ENCODE data around the gene SUPT4H1.
A peak's percentile ranks its signal among the peaks of the same experiment; 100 is the strongest.

SUPT4H1 gene

DNA sequence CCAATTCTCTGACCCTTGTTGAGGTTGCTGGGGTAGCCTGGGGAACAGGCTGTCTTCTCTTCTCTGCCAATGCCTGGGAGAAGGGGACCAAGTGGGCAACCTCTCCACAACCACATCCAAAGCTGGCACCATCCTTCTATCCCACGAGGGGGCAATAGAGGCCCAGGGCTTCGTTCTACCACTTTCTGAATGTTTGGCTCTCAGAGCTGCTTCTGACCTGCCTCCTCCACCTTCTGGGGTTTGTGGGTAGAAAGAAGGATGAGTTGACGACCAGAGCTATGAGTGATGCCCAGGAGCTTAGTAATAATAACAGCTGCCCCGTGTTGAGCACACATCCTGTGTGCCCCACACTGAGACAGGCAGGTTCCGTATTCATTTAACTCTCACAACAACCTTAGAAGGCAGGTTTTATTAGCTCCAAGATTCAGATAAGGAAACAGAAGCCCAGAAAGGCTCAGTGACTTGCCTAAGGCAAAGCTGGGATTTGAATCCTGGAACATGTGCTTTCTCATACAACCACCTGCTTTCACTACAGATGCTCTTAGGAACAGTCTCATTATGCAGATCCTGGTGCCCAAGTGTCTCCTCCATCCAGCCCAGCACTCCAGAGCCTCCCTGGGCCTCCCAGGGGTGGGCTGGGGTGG, 34.5 kb downstream of the SUPT4H1 start:
- DNase-seq (ENCODE audit: low read depth): peak; percentile 64

DNA sequence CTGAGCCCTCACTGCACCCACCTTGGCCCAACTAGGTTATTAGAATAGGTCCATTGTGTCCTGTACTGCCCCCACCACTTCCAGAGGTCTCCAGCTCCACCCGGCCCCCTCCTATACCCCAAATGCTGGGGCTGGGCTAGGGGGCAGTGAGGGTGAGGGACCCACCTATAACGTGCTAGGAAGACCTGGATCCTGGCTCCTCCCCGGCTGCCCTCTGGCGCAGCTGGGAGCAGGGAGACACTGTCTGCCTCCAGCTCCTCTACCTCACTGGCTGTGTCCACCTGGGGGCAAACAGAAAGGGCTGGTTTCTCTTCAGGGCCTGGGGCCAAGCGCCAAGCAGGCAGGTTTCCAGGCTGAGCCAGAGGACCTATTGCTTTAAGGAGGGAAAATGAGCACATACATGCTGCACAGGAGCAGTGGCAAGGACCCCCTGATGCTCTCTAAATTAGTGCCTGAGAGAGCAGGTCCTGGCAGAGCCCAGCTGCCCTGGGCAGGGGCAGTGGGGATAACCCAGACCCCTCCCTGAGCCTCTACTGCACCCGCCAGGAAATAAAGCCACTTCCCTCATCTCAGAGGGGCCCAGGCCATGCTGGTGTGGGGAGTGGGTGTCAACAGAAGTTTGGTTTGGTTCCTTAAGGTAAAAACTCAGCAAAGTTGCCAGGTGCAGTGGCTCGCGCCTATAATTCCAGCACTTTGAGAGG, 35.6 kb downstream of the SUPT4H1 start:
- DNase-seq (ENCODE audit: low read depth): no peak

DNA sequence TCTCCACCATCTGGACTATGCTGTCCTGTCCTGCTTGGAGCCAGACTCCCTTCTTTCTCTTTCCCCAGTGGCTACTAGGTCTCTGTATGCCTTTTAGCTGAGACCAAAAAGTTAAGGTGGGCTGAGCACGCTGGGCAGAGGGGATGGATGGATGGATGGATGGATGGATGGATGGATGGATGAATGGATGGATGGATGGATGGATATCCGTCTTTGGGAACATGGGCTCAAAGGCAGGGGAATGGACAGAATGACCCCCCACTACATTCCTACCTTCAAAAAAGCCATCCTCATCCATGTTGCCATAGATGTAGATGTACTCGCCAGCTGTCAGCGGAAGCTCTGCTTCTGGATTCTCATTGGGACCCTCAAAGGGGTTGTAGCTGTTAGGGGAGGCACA, 36.3 kb downstream of the SUPT4H1 start:
- DNase-seq (ENCODE audit: low read depth): no peak

DNA sequence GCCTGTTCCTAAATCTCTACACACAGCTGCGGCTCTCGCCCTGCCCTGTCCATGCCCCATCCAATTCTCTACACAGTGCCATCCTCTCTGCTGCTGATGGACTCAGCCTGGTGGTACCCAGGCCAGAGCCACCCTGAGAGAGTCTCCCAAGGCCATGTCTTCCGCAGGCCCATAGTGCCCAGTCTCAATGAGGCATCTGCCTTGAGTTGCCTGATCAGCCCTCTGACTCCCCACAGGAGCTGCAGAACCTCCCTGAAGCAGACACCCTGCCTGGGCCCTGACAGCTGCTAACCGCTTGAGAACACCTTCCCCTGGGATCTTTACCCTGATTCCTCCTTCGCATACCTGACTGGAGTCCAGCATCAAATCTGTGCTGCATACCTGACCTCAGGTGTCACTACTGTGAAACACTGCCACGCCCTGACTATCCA, 36.7 kb downstream of the SUPT4H1 start:
- no peak for DNase-seq (ENCODE audit: low read depth)

DNA sequence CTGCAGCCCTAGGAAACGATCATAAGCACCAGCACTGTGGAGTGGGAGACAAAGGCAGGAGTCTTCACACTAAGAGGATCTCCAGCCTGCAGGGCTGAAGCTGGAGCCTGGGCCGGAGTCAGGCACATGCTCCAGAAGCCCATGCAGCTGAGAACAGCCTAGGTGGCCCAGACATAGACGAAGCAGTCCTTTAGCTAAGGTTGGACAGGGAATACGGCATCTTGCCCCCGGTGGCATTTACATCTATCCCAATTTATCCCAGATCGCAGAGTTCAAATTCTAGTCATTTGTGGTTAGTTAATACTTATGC, 37.3 kb downstream of the SUPT4H1 start:
- DNase-seq (ENCODE audit: low read depth): no peak

DNA sequence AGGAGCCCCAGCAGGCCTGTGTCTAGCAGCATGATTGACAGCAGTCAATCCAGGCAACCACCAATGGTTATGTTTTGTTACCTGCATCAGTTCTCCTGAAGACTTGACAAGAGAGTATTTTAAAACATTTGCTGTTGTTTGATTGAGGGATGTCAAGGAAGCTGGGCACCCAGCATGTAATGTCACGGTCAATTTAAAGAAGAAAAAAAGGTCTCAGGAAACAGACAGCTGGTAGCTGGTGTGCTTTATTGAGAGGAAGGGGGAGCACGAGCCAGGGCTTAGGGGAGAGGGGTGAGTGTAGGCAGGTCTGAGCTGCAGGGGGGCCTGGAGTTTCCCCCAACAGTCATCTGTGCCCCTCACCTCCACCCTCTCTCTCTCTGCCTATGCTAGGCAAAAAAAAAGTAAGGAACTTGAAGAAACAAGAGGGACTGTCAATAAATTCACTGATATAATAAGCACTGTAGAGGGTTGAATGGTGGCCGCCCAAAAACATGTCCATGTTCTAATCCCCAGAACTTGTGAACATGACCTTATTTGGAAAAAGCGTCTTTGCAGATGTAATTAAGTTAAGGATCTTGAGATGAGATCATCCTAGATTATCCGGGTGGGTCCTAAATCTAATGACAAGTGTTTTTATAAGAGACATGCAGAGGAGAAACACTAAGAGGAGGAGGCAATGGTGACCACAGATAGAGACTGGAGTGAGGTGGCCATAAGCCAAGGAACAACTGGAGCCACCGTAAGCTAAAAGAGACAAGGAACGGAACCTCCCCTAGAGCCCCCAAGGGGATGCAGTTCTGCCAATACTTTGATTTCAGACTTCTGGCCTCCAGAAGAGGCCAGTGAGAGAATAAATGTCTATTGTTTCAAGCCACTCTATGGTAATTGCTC, 37.9 kb downstream of the SUPT4H1 start:
- no peak for DNase-seq (ENCODE audit: low read depth)

DNA sequence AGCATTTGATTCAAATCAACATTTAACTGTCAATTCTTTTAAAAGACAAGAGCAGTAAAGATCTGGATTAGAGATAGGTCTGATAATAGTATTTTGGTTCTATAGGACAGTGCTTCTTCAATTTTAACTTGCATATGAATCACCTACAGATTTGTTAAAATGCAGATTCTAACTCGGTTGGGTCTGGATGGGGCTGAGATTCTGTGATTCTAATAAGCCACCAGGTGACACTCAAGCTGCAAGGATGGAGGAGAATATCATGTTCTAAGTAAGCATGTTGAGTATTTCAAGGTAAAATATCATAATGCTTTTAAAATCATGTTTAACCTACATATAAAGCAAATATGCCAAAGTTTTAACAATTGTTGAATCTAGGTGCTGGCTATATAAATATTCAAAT, 39.2 kb downstream of the SUPT4H1 start:
- DNase-seq (ENCODE audit: low read depth): no peak

DNA sequence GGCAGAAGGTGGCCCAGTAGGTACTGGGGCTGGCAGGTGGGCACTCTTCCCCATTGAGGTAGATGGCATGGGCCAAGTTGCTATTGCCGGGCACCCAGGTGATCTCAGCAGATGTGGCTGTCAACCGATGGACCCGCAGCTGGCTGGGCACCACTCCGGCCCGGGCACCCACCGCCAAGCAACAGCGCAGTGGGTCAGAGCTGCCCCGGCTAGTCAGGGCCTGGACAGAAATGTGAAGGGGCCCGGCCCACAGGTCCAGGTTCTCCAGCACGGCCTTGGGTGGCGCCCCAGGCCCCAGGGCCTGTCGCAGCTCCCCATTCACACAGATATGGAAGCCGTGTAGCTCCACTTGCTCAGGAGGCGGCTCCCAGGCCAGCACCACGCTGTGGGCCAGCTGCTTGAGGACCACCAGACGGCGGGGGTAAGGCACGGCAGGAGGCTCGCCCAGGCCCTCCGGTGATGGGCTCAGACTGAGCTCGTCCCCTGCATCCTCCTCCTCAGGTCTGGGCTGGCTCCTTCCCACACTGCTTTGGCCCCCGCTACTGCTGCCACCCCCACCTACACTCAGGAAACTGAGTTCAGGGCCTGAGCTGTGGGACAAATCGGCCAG, 39.9 kb downstream of the SUPT4H1 start:
- no peak for DNase-seq (ENCODE audit: low read depth)

DNA sequence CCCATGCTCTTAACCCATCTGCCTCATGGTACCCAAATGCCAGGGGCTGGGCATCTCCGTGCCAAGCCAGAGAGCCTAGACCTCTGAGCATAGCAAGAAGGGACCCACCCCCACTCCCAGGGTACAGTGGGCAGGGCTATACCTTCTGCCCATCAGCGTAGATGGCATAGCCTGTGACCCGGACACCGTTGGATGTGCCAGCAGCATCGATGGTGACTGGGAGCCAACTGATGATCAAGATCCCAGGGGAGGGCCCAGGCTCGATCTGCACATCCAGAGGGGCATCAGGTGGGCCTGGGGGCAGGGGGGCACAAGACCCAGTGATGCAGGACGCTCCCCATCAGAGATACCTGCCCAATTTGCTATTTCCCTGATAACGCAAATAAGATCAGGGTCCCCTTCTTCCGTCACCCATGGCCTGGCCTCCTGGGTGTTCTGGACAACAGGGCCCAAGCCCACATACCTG, 40.5 kb downstream of the SUPT4H1 start:
- DNase-seq (ENCODE audit: low read depth): no peak

DNA sequence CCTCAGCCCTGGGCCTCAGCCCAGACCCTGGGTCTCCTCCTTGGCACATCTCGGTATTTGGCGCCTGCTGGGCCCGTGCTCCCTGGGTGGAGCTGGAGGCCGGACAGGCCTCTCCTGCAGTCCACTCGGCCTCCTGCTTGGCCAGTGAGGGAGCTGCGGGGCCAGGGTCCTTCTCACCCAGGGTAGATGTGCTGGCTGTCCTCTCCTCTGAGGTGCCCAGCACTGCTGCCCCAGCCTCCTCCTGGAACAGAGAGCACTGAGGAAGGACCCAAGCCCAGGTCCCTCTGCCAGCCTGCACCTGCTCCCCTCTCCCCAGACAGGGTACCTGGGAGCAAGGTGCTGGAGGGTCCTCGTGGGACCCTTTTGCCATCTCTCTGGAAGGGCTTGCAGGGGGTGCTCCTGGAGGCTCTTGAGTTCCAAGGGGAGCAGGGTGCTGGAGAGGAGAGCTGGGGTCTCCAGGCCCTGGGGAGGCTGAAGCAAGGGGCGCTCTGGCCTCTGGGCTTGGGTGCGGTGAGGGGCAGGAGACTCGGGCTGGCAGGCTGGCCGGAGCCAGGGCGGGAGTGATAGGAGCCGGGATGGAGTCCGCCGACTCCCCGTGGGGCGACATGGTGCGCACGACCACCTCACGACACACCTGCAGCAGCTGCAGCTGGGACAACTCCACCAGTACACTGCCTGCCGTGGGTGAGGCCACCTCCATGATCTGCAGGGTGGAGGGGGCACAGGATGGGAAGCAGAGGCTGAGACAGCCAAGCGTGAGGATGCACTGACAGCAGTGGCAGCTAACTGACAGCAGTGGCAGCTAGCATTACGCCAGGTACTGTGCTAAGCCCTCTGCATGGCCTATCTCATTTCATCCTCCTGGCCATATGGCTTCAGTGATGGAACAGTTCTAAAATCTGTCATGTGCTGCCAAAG, 41.2 kb downstream of the SUPT4H1 start:
- DNase-seq (ENCODE audit: low read depth): no peak

DNA sequence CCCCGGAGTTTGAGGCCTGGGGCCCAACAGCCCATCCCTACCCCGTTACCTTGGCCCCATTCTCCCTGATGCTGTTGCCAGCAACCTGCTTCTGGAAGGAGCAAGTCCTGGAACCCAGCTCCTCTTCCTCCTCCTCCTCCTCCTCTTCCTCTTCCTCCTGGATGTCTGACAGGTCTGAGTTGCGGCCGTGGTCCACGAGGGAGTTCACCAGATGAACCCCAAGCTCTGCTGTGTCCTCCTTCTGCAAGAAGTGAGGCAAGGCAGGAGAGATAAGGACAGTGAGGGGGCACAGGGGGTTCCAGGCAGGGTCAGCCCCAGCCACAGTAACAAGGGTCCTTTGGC, 42.1 kb downstream of the SUPT4H1 start:
- no peak for DNase-seq (ENCODE audit: low read depth)

DNA sequence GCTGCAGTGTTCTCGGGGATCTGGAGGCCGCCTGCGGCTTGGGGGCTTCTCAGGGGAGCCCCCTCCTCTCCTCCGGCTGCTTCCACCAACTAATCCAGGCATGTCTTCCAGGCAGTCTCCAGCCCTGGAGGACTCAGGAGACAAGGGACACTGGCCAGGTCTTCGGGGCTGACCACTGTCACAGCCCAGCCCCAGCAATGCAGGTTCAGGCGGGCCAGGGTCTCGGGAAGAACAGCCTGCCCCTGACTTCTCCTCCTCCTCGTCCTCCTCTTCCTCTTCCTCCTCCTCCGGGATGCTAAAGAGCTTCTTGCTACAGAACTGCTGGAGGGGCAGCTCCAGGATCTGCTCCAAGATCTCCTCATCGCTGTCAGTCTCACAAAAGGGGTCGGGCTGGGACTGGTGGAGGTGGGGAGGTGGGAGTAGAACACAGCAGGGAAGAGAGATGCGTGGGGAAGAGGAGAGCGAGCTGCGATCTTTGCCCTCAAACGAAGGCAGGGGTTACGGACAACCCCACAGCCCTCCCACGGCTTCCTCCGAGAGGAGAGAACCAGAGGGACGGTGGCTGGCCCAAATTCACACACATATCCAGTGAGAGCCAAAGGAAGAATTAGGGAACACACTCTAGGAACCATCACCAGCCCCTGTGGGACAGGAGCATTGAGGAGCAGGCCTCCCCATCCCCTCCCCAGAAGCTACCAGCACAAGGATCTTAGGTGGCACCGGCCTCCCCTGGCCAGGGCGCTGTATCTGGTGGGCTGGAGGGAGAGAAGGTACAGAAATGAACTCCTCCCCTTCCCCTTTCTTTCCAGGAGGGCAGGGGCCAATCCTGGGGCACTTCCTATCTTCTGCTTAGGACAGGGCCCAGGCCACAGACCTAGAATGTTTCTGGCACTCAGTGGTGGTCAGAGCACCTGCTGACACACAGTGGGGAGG, 42.8 kb downstream of the SUPT4H1 start:
- DNase-seq (ENCODE audit: low read depth): no peak

DNA sequence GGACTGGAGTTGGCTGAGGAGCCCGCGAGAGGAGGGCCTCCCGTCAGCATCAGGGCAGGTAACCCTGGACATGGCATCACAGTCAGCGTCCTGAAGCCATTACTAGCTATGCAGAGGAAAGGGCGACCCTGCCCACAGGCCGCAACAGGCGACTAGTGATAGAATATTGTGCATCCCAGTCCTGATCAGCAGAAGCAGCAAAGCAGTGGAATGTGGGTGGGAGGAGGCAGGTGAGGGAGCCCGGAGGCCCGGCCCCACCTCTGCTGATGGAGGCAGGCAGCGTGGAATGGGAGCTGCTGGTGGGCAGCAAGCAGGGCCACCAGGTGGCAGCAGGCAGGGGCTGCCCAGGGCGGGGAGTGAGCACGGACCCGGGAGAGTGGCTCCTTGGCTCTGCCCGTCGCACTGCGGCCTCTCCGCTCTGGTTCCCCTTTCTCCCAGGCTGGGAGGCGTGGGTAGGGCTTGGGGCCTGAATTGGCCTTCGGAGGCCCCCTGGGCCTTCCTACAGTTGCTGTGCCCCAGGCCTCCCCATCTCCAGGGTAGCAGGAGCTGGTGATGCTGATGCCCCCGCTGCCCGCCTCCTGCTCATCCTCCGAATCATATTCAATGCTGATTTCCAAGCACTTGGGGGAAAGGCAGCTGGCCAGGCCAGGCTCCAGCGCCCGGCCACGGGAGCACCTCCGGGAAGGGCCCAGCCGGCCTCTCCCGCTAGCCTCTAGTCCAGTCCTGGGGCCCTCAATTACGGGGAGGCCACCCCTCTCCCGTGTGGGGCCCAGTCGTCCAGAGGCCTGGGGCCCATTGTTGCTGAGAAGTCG, 43.6 kb downstream of the SUPT4H1 start:
- no peak for DNase-seq (ENCODE audit: low read depth)

DNA sequence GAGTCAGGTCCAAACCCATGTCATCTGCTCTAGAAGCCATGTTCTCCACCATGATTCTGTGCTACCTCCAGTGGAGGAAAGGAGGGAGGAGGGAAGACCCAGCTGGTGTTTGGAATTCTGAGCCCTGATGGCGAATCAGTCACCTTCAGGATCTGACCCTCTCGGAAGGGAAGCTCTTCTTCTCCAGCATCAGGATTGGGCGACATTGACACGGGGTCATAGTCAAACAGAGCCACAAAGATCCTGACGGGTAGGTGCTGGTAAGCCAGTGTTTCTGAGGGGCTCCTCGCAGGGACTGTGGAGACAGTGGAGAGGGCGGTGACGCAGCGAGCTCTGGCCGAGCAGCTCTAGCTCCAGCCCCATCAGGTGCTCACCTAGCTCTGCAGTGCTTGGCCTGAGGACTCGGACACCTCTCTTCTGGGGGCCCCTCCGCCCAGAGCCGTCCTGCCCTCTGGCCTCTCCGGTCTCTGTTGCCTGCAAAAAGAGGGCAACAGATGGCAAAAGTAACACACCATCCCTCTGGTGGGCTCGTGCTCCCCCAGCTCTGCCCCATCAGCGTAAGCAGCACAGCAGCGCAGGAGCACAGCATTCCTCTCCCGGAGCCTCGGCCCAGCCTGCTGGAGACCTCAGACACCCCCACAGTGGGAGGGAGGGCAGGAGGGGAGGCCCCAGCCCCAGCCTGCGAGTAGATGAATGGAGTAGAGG, 44.4 kb downstream of the SUPT4H1 start:
- DNase-seq (ENCODE audit: low read depth): no peak

DNA sequence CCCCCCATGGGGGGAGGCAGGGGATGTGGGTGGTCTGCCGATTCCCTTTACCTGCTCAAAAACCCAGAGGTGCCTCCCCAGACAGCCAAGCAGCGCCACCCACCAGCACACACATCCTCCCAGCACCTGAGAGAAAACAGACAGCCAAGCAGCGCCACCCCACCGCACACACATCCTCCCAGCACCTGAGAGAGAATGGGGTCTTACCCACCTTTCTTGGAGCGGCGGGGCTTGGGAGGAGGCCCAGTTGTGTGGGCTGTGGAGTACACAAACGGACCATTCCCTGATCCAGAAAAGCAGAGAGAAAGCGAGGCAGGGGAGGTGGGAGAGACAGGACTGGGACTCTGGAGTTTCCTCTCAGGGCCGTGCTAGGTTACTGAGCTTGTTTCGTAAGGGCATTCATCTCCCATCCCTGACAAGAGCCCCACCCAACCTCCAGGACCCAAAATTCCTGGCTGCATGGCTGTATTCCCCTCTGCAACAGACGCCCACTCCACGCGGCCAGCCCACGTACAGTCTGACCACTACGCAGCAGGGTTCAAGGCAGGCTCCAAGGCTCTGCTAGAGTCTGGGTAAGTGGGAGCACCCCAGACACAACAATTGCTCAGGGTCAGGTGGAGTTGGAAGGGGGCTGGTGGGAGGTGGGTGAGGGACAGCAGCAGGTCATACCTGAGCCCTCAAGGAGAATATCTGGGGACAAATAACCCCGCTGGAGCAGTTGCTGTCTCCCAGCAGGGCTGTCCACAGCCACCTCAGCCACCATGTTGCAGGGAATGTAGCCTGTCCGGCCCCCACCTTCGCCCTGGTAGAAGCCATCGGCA, 45.7 kb downstream of the SUPT4H1 start:
- DNase-seq (ENCODE audit: low read depth): no peak

DNA sequence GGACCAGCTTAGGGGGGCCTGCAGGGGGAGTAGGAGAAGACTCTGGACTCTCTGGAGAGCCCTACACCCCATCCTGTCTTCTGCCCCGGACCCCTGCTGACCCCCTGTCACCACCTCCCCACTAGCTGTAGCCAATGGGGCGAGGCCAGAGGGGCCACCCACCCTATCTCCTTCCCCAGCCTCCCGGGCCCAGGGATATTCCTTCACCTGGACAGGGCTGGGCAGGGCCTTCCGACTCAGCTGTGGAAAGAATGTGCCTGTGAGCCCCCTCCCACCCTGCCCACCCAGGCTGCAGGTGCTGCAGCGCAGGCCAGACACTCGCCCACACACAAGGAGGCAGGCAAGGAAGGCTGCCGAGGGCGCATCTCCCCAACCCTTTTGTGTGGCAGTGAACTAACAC, 46.4 kb downstream of the SUPT4H1 start:
- DNase-seq (ENCODE audit: low read depth): no peak

DNA sequence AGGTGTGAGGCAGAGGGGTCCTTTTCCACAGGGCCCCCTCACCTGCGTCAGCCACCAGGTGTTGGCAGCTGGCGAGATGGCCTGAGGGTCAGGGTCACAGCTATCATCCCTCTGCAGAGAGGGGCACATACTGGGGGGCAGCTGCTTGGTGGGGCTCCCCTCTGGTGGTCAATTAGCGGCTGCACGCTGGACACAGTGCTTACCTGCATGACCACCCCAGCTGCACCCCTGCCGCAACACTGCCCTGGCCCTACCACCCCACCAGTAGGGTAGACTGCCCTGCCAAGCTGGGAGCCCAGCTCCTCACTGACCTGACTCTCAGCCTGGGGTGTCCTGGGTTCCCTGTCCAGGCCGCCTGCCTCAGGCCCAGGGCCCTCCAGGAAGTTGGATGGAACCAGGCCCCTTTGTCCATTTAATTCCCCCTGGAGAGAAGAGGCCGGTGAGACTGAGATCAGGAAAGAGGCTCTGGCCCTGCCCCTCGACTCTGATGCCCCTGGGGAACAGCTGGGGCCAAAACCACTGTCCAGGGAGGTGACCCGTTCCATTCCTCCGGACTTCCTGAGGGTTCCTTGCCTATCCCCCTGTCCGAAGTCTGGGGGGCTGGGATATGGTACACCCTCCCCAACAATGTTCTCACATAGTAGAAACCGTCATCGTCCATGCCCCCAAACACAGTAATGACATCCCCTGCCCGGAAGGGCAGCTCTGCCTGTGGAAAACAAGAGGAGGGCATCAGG, 47.1 kb downstream of the SUPT4H1 start:
- DNase-seq (ENCODE audit: low read depth): no peak
